HepG2 (cell line): Measurements from ENCODE around the gene PTPMT1. TPM values are rescaled to one million over a fixed set of nuclear protein-coding genes. Genes with fewer than 3 reads are reported as not detected.
"Not testable (repeated sequence)": the region's sequence is repeated elsewhere in the genome, so short reads cannot be mapped to it uniquely, and the experiment has no call there.

Experiments used
- ATAC-seq: fragments of 200-7000 bp; cut with Tn5 transposase; 3 replicates; pipeline ENCODE4 v1.9.1; 2020; ENCODE audit warnings: mild to moderate bottlenecking, moderate library complexity
- BruUV-seq: library from RNA; stranded (reverse); fragments of 400-500 nt; replicated peaks from 2 replicates; lab custom pipeline; 2021; lab: Mats Ljungman, UMichigan
- CTCF ChIA-PET: fragments of 300-600 bp; formaldehyde crosslinking; extraction: SDS; loops from one replicate; lab custom pipeline; 2021; ENCODE audit warnings: low total read pairs, inconsistent platforms, low intra/inter-chr PET ratio; lab: Yijun Ruan, JAX
- POLR2A ChIA-PET: fragments of 350-600 bp; sonication (Branson Sonifier 250); formaldehyde crosslinking; loops from one replicate; lab custom pipeline; 2020; ENCODE audit warnings: antibody characterized with exemption, inconsistent platforms; lab: Yijun Ruan, JAX
- DNase-seq: peaks from one replicate; pipeline ENCODE4 v3.0.0-alpha.2; 2015; ENCODE audit warnings: low spot score
- FAIRE-seq: peaks from 3 replicates; lab custom pipeline; 2011; peaks lifted over from hg19 to GRCh38; lab: Jason Lieb, UNC
- H2AFZ ChIP-seq: one replicate; pipeline ENCODE4 v1.6.1; 2011; ENCODE audit warnings: low read length, inconsistent platforms
- H3K27ac ChIP-seq: fragments of 300-600 bp; 3 replicates; pipeline ENCODE4 v1.8.0; 2011; ENCODE audit warnings: mixed run types, mild to moderate bottlenecking, mixed read lengths, low read length, inconsistent platforms; ENCODE audit not compliant: insufficient read depth; ENCODE audit errors: extremely low read length
- H3K27me3 ChIP-seq, 2 experiments: fragments of 200-600 bp in 1 of 2; 2 replicates in 1 of 2; 3 replicates in 1 of 2; pipeline versions ENCODE4 v1.6.0 to v1.8.0; 2011; ENCODE audit warnings: low read length in 2 of 2, mild to moderate bottlenecking in 2 of 2, moderate library complexity in 2 of 2, inconsistent platforms in 1 of 2; ENCODE audit not compliant: insufficient read depth in 2 of 2, control insufficient read depth in 1 of 2
- H3K36me3 ChIP-seq, 2 experiments: fragments of 200-600 bp in 1 of 2; replicated peaks in 1 of 2; 2 replicates in 1 of 2; 3 replicates in 1 of 2; pipeline versions ENCODE4 v1.5.1 to v1.8.0; 2011; ENCODE audit warnings: low read length in 2 of 2, inconsistent platforms in 1 of 2; ENCODE audit not compliant: insufficient read depth in 2 of 2, control insufficient read depth in 1 of 2
- H3K4me1 ChIP-seq: 2 replicates; pipeline ENCODE4 v1.5.1; 2012; ENCODE audit warnings: low read length, inconsistent platforms; ENCODE audit not compliant: insufficient read depth
- H3K4me2 ChIP-seq: 2 replicates; pipeline ENCODE4 v1.6.0; 2011; ENCODE audit warnings: low read depth, low read length, inconsistent platforms
- H3K4me3 ChIP-seq, 3 experiments: fragments of 200-600 bp in 1 of 3; sonication (generic), shearing (Covaris generic) in 1 of 3; replicated peaks in 1 of 3; 2 replicates each; pipeline ENCODE4 v1.5.1; 2011 to 2016; ENCODE audit warnings: low read length in 3 of 3, inconsistent platforms in 2 of 3, low read depth in 2 of 3, mild to moderate bottlenecking in 2 of 3, control low read depth in 1 of 3, mixed read lengths in 1 of 3; ENCODE audit not compliant: insufficient read depth in 1 of 3
- H3K79me2 ChIP-seq: one replicate; pipeline ENCODE4 v1.6.1; 2011; ENCODE audit warnings: low read length, inconsistent platforms; ENCODE audit not compliant: insufficient read depth
- H3K9ac ChIP-seq: 2 replicates; pipeline ENCODE4 v1.6.0; 2011; ENCODE audit warnings: mild to moderate bottlenecking, low read depth, low read length, inconsistent platforms; ENCODE audit not compliant: insufficient read depth
- H3K9me3 ChIP-seq: 2 replicates; pipeline ENCODE4 v1.5.1; 2012; ENCODE audit warnings: mild to moderate bottlenecking, low read length
- H4K20me1 ChIP-seq: 2 replicates; pipeline ENCODE4 v1.6.0; 2011; ENCODE audit warnings: inconsistent platforms, mild to moderate bottlenecking, low read length, moderate library complexity; ENCODE audit not compliant: insufficient read depth
- ADNP ChIP-seq: sonication (generic); formaldehyde crosslinking; IDR thresholded peaks from 2 replicates; pipeline ENCODE4 v1.4.0; 2020; ENCODE audit warnings: missing genetic modification reagents
- BCL6 ChIP-seq: IDR thresholded peaks from 2 replicates; pipeline ENCODE4 v1.6.1; 2016; ENCODE audit warnings: missing genetic modification reagents, missing compliant biosample characterization
- CREM ChIP-seq, 2 experiments: sonication (generic) in 1 of 2; formaldehyde crosslinking in 1 of 2; IDR thresholded peaks; 2 replicates each; pipeline versions ENCODE4 v1.4.0 to v1.6.1; 2016 to 2020; ENCODE audit warnings: antibody characterized with exemption in 1 of 2, mild to moderate bottlenecking in 1 of 2, missing genetic modification reagents in 1 of 2
- FOXA3 ChIP-seq: IDR thresholded peaks from 2 replicates; pipeline ENCODE4 v1.6.1; 2016; ENCODE audit warnings: missing genetic modification reagents, missing compliant biosample characterization
- FOXK1 ChIP-seq: sonication (generic); formaldehyde crosslinking; IDR thresholded peaks from 2 replicates; pipeline ENCODE4 v1.4.0; 2020; ENCODE audit warnings: low read depth, missing genetic modification reagents, borderline replicate concordance
- FOXP1 ChIP-seq, 2 experiments: fragments of 450-650 bp in 1 of 2; IDR thresholded peaks; 2 replicates each; pipeline ENCODE4 v1.6.1; 2017 to 2018; ENCODE audit warnings: antibody characterized with exemption in 1 of 2
- KDM1A ChIP-seq: IDR thresholded peaks from 2 replicates; pipeline ENCODE4 v1.6.1; 2016; ENCODE audit warnings: missing compliant biosample characterization
- NCOA2 ChIP-seq: sonication (generic); formaldehyde crosslinking; IDR thresholded peaks from 2 replicates; pipeline ENCODE4 v1.8.0; 2022; ENCODE audit warnings: inconsistent platforms
- RXRB ChIP-seq: IDR thresholded peaks from 2 replicates; pipeline ENCODE4 v1.6.1; 2016; ENCODE audit warnings: borderline replicate concordance, missing genetic modification reagents, missing compliant biosample characterization
- SOX5 ChIP-seq: IDR thresholded peaks from 2 replicates; pipeline ENCODE4 v1.6.1; 2016; ENCODE audit warnings: borderline replicate concordance
- SP5 ChIP-seq: IDR thresholded peaks from 2 replicates; pipeline ENCODE4 v1.6.1; 2016; ENCODE audit warnings: low read depth, borderline replicate concordance
- THRA ChIP-seq: sonication (generic); formaldehyde crosslinking; IDR thresholded peaks from 2 replicates; pipeline ENCODE4 v1.4.0; 2020; ENCODE audit warnings: missing genetic modification reagents, borderline replicate concordance
- ZMYM3 ChIP-seq: sonication (generic); formaldehyde crosslinking; IDR thresholded peaks from 2 replicates; pipeline ENCODE4 v1.5.1; 2020; ENCODE audit warnings: mild to moderate bottlenecking, missing genetic modification reagents
- ZNF770 ChIP-seq: sonication (generic); formaldehyde crosslinking; IDR thresholded peaks from 2 replicates; pipeline ENCODE4 v1.5.0; 2020; ENCODE audit warnings: mild to moderate bottlenecking, missing genetic modification reagents
- WGBS: methylation state at CpG from one replicate; pipeline ENCODE4 v1.1.6; 2017; ENCODE audit warnings: low lambda C conversion rate; 5-methylcytosine and 5-hydroxymethylcytosine counted together
- in situ Hi-C: cut with HindIII; loops from 2 replicates; pipeline ENCODE4 v1.10.0; 2017; ENCODE audit warnings: low pct_unique_long_range_greater_than_20kb; ENCODE audit not compliant: extremely low pct_ligation_motif_present
- intact Hi-C: fragments of 100-400 bp; cut with micrococcal nuclease; formaldehyde crosslinking; loops from one replicate; pipeline ENCODE4 v1.10.0; 2022; ENCODE audit not compliant: unreplicated experiment
- polyA plus RNA-seq, 8 experiments: library from polyadenylated mRNA; depleted of rRNA in 3 of 8; stranded (reverse) in 7 of 8; unstranded in 1 of 8; fragments of >200 nt; fragmentation: Illumina TruSeq in 4 of 8; extraction: Trizol in 4 of 8; gene quantifications; 2 replicates each; pipeline versions ENCODE4 v1.2.1 to v1.2.3, GENCODE V29; 2011 to 2016; ENCODE audit warnings: low read depth in 4 of 8, missing spikeins in 1 of 8, mixed read lengths in 1 of 8; ENCODE audit not compliant: insufficient read depth in 1 of 8
- total RNA-seq, 5 experiments: library from RNA; depleted of rRNA; stranded (reverse); fragments of >200 nt; fragmentation: Illumina TruSeq; extraction: Trizol; gene quantifications; 2 replicates each; pipeline ENCODE4 v1.2.3, GENCODE V29; 2016; ENCODE audit warnings: low read depth in 1 of 5
- TF ChIP-seq, protein P1 (sequence below): sonication (generic); formaldehyde crosslinking; IDR thresholded peaks from 2 replicates; pipeline ENCODE4 v1.4.0; 2020; ENCODE audit warnings: missing genetic modification reagents
- TF ChIP-seq, protein P2 (sequence below): sonication (generic); formaldehyde crosslinking; IDR thresholded peaks from 2 replicates; pipeline ENCODE4 v1.5.1; 2020; ENCODE audit warnings: mild to moderate bottlenecking, missing genetic modification reagents, moderate library complexity
- TF ChIP-seq, protein P3 (sequence below): sonication (generic); formaldehyde crosslinking; IDR thresholded peaks from 2 replicates; pipeline ENCODE4 v1.4.0; 2020; ENCODE audit warnings: missing genetic modification reagents, mild to moderate bottlenecking, borderline replicate concordance

PTPMT1 gene
- total and polyA plus RNA-seq, 2 of the 13 experiments (the other 11 are each of a cell fraction or from before 2014, with no cell fraction given), result 55.6 to 129 TPM

DNA sequence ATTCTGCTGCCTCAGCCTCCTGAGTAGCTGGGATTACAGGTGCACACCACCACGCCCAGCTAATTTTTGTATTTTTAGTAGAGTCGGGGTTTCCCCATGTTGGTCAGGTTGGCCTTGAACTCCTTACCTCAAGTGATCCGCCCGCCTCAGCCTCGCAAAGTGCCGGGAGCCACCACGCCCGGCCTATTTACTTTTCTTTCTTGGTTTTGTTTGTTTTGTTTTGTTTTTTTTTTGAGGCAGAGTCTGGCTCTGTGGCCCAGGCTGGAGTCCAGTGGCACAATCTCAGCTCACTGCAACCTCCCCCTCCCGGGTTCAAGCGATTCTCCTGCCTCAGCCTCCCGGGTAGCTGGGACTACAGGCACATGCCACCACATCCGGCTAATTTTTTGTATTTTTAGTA lies 8.4 kb upstream of the PTPMT1 start:
- ATAC-seq; H3K4me1 ChIP-seq; FAIRE-seq; H3K9me3 ChIP-seq; BruUV-seq; H3K36me3 ChIP-seq; H3K9ac ChIP-seq; H3K27me3 ChIP-seq; in situ Hi-C loops; POLR2A ChIA-PET; CTCF ChIA-PET; H3K4me3 ChIP-seq; H3K27ac ChIP-seq; H3K79me2 ChIP-seq; intact Hi-C loops; H3K4me2 ChIP-seq; H4K20me1 ChIP-seq; H2AFZ ChIP-seq; DNase-seq; TF ChIP-seq FOXP1 (IDR thresholded peaks at IDR 0.05); CREM (CRISPR knock-in tag; IDR thresholded peaks at IDR 0.05): not testable (repeated sequence)
- 25% methylated on average over 12 of the region's 12 CpGs for WGBS
- peak; percentile 82 for TF ChIP-seq ZMYM3 (CRISPR knock-in tag)
- peak; percentile 35; the same call in 1 of the 2 replicates for TF ChIP-seq FOXK1 (CRISPR knock-in tag)
- peak; percentile 55 for TF ChIP-seq FOXP1 (CRISPR knock-in tag; IDR thresholded peaks at IDR 0.05)
- TF ChIP-seq, protein P1, sequence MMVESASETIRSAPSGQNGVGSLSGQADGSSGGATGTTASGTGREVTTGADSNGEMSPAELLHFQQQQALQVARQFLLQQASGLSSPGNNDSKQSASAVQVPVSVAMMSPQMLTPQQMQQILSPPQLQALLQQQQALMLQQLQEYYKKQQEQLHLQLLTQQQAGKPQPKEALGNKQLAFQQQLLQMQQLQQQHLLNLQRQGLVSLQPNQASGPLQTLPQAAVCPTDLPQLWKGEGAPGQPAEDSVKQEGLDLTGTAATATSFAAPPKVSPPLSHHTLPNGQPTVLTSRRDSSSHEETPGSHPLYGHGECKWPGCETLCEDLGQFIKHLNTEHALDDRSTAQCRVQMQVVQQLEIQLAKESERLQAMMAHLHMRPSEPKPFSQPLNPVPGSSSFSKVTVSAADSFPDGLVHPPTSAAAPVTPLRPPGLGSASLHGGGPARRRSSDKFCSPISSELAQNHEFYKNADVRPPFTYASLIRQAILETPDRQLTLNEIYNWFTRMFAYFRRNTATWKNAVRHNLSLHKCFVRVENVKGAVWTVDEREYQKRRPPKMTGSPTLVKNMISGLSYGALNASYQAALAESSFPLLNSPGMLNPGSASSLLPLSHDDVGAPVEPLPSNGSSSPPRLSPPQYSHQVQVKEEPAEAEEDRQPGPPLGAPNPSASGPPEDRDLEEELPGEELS (CRISPR knock-in tag), result peak; percentile 67; the same call in 1 of the 2 replicates
- TF ChIP-seq THRA, result peak; percentile 46; the same call in 1 of the 2 replicates
- TF ChIP-seq NCOA2 (CRISPR knock-in tag), result 0 out of 2 replicates have a peak, but pooled peaks have one; percentile 29
- TF ChIP-seq RXRB (CRISPR knock-in tag), result peak; percentile 84
- peak; percentile 36; the same call in 1 of the 2 replicates for TF ChIP-seq SOX5
- TF ChIP-seq FOXA3, result peak; percentile 71
- TF ChIP-seq, protein P2, sequence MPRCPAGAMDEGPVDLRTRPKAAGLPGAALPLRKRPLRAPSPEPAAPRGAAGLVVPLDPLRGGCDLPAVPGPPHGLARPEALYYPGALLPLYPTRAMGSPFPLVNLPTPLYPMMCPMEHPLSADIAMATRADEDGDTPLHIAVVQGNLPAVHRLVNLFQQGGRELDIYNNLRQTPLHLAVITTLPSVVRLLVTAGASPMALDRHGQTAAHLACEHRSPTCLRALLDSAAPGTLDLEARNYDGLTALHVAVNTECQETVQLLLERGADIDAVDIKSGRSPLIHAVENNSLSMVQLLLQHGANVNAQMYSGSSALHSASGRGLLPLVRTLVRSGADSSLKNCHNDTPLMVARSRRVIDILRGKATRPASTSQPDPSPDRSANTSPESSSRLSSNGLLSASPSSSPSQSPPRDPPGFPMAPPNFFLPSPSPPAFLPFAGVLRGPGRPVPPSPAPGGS (CRISPR knock-in tag), result peak; percentile 98
- TF ChIP-seq ZNF770 (CRISPR knock-in tag), result peak; percentile 93
- 0 out of 2 replicates have a peak, but pooled peaks have one; percentile 22 for TF ChIP-seq SP5
- TF ChIP-seq KDM1A (CRISPR knock-in tag), result peak; percentile 63; the same call in 1 of the 2 replicates
- peak; percentile 73 for TF ChIP-seq BCL6 (CRISPR knock-in tag)
- TF ChIP-seq, protein P3, sequence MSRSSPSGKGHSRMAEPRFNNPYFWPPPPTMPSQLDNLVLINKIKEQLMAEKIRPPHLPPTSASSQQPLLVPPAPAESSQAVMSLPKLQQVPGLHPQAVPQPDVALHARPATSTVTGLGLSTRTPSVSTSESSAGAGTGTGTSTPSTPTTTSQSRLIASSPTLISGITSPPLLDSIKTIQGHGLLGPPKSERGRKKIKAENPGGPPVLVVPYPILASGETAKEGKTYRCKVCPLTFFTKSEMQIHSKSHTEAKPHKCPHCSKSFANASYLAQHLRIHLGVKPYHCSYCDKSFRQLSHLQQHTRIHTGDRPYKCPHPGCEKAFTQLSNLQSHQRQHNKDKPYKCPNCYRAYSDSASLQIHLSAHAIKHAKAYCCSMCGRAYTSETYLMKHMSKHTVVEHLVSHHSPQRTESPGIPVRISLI (CRISPR knock-in tag), result peak; percentile 84
- peak; percentile 15; the same call in 1 of the 2 replicates for TF ChIP-seq CREM (IDR thresholded peaks at IDR 0.05)
- peak; percentile 50; the same call in 1 of the 2 replicates for TF ChIP-seq ADNP (CRISPR knock-in tag)
